Effector memory CD4-positive, alpha-beta T cell (primary cell): ENCODE measurements around the gene CBLC.
A peak's percentile ranks its signal among the peaks of the same experiment; 100 is the strongest.
"Not testable (repeated sequence)": the region's sequence is repeated elsewhere in the genome, so short reads cannot be mapped to it uniquely, and the experiment has no call there.

Source experiments
- DNase-seq, 3 donors: peaks; one replicate each; pipeline ENCODE4 v3.0.0-alpha.2; 2020
- H3K27ac ChIP-seq: 2 replicates; pipeline ENCODE4 v1.7.0; 2013; ENCODE audit warnings: mild to moderate bottlenecking, low read length, moderate library complexity; ENCODE audit not compliant: insufficient read depth, poor library complexity, severe bottlenecking
- H3K27me3 ChIP-seq: replicated peaks from 2 replicates; pipeline ENCODE4 v1.7.0; 2013; ENCODE audit warnings: mild to moderate bottlenecking, low read length; ENCODE audit not compliant: insufficient read depth, control insufficient read depth, poor library complexity, severe bottlenecking
- H3K36me3 ChIP-seq: 2 replicates; pipeline ENCODE4 v1.7.0; 2013; ENCODE audit warnings: mild to moderate bottlenecking, low read length, moderate library complexity; ENCODE audit not compliant: control insufficient read depth, insufficient read depth
- H3K4me1 ChIP-seq: 2 replicates; pipeline ENCODE4 v1.7.0; 2013; ENCODE audit warnings: low read length, mild to moderate bottlenecking; ENCODE audit not compliant: control insufficient read depth, insufficient read depth, poor library complexity, severe bottlenecking
- H3K4me3 ChIP-seq: 2 replicates; pipeline ENCODE4 v1.7.0; 2013; ENCODE audit warnings: low read length, low read depth, mild to moderate bottlenecking; ENCODE audit not compliant: insufficient read depth, poor library complexity, severe bottlenecking
- H3K9me3 ChIP-seq: 2 replicates; pipeline ENCODE4 v1.7.0; 2013; ENCODE audit warnings: mild to moderate bottlenecking, low read length, moderate library complexity; ENCODE audit not compliant: control insufficient read depth

CBLC gene

DNA sequence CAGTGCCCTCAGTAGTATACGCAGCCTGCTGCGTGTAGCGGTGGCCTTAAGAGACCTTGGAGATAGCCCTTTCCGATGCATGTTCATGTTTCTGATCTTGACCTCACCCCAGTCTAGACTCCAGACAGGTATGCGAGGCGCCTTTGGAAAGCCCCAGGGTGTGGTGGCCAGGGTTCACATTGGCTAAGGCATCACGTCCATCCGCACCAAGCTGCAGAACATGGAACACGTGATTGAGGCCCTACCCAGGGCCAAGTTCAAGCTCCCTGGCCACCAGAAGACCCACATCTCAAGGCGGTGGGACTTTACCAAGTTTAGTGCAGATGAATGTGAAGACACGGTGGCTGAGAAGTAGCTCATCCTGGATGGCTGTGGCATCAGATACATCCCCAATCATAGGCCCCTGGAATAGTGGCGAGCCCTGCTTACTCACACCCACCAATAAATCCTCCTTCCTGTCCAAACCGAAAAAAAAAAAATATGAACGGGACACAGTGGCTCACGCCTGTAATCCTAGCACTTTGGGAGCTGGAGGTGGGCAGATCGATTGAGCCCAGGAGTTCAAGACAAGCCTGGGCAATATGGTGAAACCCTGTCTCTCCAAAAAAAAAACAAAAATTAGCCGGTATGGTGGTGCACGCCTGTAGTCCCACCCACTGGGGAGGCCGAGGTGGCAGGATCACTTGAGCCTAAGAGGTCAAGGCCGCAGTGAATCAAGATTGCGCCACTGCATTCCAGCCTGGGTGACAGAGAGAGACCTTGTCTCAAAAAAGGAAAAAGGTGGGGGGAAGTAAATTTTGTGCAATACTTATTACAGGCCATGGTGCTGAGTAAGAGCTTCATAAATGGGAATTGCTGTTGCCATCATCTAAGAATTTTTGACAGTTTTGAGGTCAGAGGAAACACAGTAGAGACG lies 12.4 kb upstream of the CBLC start:
- Histone ChIP-seq H3K36me3 (no peaks in the 10 kb centered on the region), H3K9me3 (no peaks in the 10 kb centered on the region), H3K27me3 (no peaks in the 10 kb centered on the region), H3K27ac (no peak overlapping the region), H3K4me3 (no peak overlapping the region), H3K4me1 (peaks cover 4% of the 10 kb centered on the region)
- no peak for DNase-seq

DNA sequence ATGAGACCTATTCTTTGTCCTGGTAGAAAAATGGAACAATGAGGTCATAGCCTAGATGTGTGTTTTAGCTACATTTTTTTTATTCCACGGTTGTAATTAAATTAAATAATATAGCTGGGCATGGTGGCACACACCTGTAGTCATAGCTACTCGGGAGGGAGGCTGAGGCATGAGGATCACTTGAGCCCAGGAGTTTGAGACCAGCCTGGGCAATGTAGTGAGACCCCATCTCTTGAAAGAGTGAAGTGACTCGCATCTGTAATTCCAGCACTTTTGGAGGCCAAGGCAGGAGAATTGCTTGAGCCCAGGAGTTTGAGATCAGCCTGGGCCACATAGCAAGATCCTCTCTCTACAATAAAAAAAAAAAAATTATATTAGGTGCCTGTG lies 11.7 kb upstream of the CBLC start:
- no peak overlapping the region for H3K27ac ChIP-seq
- H3K4me3 ChIP-seq: no peak overlapping the region
- DNase-seq: no peak
- H3K9me3 ChIP-seq: no peaks in the 10 kb centered on the region
- H3K36me3 ChIP-seq: no peaks in the 10 kb centered on the region
- H3K27me3 ChIP-seq: no peaks in the 10 kb centered on the region
- no peaks in the 10 kb centered on the region for H3K4me1 ChIP-seq

DNA sequence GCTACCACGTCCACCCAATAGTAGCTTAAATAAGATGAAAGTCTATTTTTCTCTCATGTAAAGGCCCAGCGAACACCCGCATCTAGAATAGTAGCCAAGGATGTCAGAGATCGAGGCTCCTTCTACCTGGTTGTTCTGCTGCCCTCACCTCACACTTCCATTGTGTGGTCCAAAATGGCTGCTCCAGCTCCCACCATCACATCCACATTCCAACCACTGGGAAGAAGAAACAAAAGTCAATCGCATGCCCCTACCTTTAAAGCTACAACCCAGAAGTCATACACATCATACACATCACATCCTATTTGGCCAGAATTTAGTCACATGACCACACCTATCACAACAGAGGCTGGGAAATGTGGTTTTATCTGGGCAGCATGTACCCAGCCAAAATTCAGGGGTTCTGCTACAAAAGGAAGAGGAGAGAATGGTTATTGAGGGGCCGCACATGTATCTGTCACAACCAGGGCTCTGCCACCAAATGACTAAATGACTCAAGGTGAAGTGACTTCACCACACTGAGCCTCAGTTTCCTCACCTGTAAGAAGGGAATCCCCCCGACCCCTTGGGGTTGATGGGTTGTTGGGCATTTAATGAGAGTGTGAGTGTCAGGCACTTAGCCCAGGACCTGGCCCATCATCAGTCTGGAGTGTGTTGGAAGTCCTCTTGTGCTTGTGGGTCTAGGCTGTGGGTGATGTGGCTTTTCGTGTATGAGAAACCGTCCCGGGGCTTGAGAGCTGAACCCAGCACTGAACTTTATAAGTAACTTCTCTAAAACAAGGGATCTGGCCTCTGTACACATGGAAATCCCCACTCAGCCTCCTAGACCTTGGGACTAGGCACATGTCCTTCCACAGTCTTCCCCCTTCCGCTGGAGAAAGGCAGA lies 10.2 kb upstream of the CBLC start:
- DNase-seq: no peak
- H3K36me3 ChIP-seq: no peaks in the 10 kb centered on the region
- no peaks in the 10 kb centered on the region for H3K4me1 ChIP-seq
- no peak overlapping the region for H3K4me3 ChIP-seq
- no peaks in the 10 kb centered on the region for H3K27me3 ChIP-seq
- no peaks in the 10 kb centered on the region for H3K9me3 ChIP-seq
- H3K27ac ChIP-seq: no peak overlapping the region

DNA sequence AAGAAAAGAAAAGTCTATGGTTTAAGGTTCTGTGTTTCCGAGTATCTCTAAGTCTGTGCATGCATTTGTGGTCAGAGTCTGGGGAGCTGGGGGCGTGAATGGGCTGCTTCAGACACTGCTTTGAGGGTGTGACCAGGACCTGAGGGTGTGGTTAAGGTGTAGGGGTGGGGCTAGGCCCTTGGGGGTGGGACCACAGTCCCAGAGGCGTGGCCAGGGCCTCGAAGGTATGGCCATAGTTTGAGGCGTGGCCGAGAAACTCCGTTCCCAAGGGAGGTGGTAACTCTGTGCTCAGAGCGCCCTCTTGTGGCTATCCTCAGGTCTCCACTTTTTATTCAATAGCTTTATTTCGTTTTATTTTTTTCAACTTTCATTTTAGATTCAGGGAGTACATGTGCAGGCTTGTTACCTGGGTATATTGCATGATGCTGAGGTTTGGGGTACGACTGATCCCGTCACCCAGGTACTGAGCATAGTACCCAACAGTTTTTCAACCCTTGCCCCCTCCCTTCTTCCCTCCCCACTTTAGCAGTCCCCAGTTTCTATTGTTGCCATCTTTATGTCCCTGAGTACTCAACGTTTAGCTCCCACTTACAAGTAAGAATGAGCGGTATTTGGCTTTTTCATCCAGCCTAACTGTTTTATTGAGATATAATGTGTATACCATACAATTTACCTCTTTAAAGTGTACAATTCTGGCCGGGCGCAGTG lies 7.0 kb upstream of the CBLC start:
- H3K27ac ChIP-seq: no peak overlapping the region
- H3K4me1 ChIP-seq: no peaks in the 10 kb centered on the region
- H3K9me3 ChIP-seq: no peaks in the 10 kb centered on the region
- no peaks in the 10 kb centered on the region for H3K27me3 ChIP-seq
- no peak overlapping the region for H3K4me3 ChIP-seq
- DNase-seq: peak; percentile 97 to 99 (median 98)
- no peaks in the 10 kb centered on the region for H3K36me3 ChIP-seq

DNA sequence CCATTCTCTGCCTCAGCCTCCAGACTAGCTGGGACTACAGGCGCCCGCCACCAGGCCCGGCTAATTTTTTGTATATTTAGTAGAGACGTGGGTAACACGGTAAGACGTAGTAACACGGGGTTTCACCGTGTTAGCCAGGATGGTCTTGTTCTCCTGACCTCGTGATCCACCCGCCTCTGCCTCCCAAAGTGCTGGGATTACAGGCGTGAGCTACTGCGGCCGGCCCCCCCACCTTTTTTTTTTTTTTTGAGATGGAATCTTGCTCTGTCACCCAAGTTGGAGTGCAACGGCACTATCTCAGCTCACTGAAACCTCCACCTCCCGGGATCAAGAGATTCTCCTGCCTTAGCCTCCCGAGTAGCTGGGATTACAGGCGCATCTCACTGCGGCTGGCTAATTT lies 5.5 kb upstream of the CBLC start:
- H3K27ac ChIP-seq, H3K4me3 ChIP-seq, H3K9me3 ChIP-seq, DNase-seq, H3K27me3 ChIP-seq, H3K36me3 ChIP-seq, H3K4me1 ChIP-seq: not testable (repeated sequence)

DNA sequence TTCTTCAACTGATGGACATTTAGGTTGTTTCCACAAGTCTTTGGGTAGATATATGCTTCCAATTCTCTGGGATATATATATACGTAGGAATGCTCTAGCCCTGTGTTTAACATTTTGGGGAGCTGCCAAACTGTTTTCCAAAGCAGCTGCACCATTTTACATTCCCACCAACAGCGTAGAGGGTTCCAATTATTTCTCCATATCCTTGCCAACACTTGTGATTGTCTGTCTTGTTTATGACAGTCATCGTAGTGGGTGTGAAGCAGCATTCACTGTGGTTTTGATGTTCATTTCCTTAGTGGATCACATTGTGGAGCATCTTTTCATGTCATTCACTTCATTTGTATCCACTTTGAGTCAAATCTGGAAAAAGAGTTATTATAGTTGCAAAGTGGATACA lies 4.7 kb upstream of the CBLC start:
- no peaks in the 10 kb centered on the region for H3K4me1 ChIP-seq
- no peaks in the 10 kb centered on the region for H3K36me3 ChIP-seq
- H3K4me3 ChIP-seq: no peak overlapping the region
- H3K27ac ChIP-seq: no peak overlapping the region
- DNase-seq: no peak
- H3K9me3 ChIP-seq: no peaks in the 10 kb centered on the region
- H3K27me3 ChIP-seq: no peaks in the 10 kb centered on the region

DNA sequence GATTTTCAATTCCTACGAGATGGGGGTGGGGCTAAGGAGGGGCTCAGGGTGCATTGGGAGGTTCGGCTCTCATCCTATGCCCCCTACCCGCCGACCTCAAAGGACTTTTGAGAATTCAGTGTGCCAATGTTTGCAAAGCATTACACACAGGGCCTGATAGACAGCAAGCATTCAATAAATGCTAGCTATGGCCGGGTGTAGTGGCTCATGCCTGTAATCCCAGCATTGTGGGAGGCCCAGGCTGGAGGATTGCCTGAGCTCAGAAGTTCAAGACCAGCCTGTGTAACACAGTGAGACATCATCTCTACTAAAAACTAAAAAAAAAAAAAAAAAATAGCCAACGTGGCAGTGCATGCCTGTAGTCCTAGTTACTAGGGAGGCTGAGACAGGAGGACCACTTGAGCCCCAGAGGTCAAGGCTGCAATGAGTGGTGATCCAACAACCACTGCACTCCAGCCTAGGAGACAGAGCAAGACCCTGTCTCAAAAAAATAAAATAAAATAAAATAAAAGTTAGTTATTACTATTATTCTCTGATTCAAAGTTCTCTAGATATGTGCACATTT lies 1.9 kb upstream of the CBLC start:
- Histone ChIP-seq H3K27ac (no peak overlapping the region), H3K9me3 (no peaks in the 10 kb centered on the region), H3K36me3 (no peaks in the 10 kb centered on the region), H3K4me3 (no peak overlapping the region), H3K4me1 (no peaks in the 10 kb centered on the region), H3K27me3 (no peaks in the 10 kb centered on the region)
- no peak for DNase-seq

DNA sequence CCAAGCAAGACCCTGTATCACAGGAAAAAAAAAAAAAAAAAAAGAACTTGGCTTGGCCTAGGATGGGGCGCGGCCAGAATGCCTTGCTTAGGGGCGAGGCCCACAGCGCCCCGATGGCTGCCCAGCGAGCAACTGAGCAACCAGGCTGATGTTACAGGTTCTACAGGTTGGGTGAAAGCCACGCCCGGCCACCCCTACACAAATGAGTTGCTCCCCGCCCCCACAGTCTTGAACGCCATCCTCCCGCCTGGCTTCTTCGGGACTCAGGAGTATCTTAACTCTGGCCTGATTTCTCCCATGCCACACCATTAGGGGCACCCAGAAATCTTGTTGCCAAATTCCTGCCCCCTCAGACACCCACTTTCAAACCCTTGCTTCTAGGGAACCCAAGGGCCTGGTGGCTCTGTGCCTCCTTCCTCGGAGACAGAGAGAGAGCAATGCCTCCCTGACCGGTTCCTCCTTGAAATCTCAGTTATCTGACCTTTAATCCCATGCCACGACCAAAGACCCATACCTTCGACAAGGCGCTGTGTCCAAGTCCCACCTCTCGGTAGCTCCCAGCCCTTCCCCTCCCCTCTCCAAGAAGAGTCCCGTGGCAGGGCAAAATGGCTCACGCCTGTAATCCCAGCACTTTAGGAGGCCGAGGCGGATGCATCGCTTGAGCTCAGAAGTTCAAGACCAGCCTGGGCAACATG lies 1.1 kb upstream of the CBLC start:
- Histone ChIP-seq H3K4me1 (no peaks in the 10 kb centered on the region), H3K9me3 (no peaks in the 10 kb centered on the region), H3K27me3 (no peaks in the 10 kb centered on the region), H3K27ac (no peak overlapping the region), H3K36me3 (no peaks in the 10 kb centered on the region), H3K4me3 (no peak overlapping the region)
- DNase-seq: no peak

DNA sequence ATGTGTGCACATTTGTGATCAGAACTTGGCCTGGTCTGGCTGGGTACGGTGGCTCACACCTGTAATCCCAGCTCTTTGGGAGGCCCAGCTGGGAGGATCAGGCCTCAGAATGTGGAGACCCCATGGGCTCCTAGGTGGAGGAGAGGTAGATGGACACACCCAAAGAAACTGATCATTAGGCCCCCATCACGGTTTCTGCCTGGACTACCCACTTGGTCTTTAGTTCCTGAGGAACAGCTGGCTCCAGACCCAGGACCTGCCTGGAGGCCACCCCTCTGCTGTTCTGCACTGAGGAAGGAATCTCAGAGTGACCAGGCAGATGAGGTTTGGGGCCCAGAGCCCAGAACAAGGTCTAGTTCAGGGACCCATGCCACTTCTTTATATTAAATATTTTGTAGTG lies 1.5 kb downstream of the CBLC start:
- Histone ChIP-seq H3K36me3 (no peaks in the 10 kb centered on the region), H3K4me1 (no peaks in the 10 kb centered on the region), H3K4me3 (no peak overlapping the region), H3K9me3 (no peaks in the 10 kb centered on the region), H3K27me3 (no peaks in the 10 kb centered on the region), H3K27ac (no peak overlapping the region)
- DNase-seq: no peak
